HCT116 (cell line): Measurements from ENCODE around the gene CARS1. TPM values are rescaled to one million over a fixed set of nuclear protein-coding genes. Genes with fewer than 3 reads are reported as not detected.

Experiments used
- ATAC-seq: fragments of 200-7000 bp; cut with Tn5 transposase; 2 replicates; pipeline ENCODE4 v1.9.1; 2020; ENCODE audit warnings: mild to moderate bottlenecking, moderate library complexity
- BruUV-seq: library from RNA; stranded (reverse); fragments of 400-500 nt; replicated peaks from 2 replicates; lab custom pipeline; 2021; lab: Mats Ljungman, UMichigan
- CTCF ChIA-PET: fragments of 300-600 bp; sonication (Branson Sonifier 250); formaldehyde crosslinking; loops from one replicate; lab custom pipeline; 2021; ENCODE audit warnings: antibody characterized with exemption; lab: Charles Lee
- POLR2A ChIA-PET: fragments of 300-600, 350-600 bp; sonication (Branson Sonifier 250); formaldehyde crosslinking; loops from one replicate; lab custom pipeline; 2021; ENCODE audit warnings: antibody characterized with exemption; lab: Charles Lee
- RAD21 ChIA-PET, 2 experiments: fragments of 300-600 bp; sonication (Branson Sonifier 250); formaldehyde crosslinking; loops; one replicate each; lab custom pipeline; 2023; ENCODE audit warnings: low total read pairs in 2 of 2; ENCODE audit not compliant: uncharacterized antibody in 2 of 2, unreplicated experiment in 2 of 2, low non-redundant PET in 1 of 2; lab: Charles Lee
- DNase-seq: peaks from one replicate; pipeline ENCODE4 v3.0.0-alpha.2; 2010; ENCODE audit warnings: low read depth, low spot score
- H2AFZ ChIP-seq: fragments of 200-600 bp; shearing (Covaris generic), sonication (generic); 2 replicates; pipeline ENCODE4 v1.6.1; 2017; ENCODE audit warnings: low read depth, mixed run types, mixed read lengths, antibody characterized with exemption, low read length; ENCODE audit not compliant: poor library complexity, severe bottlenecking
- H3K27ac ChIP-seq: 2 replicates; pipeline ENCODE4 v1.5.1; 2012; ENCODE audit warnings: low read depth, low read length
- H3K27me3 ChIP-seq: fragments of 200-600 bp; sonication (generic); 2 replicates; pipeline ENCODE4 v1.6.1; 2016; ENCODE audit warnings: mixed run types, low read length, mixed read lengths; ENCODE audit not compliant: insufficient read depth
- H3K36me3 ChIP-seq, 2 experiments: fragments of 200-500 bp in 1 of 2; fragments of 200-600 bp in 1 of 2; sonication (Bioruptor generic) in 1 of 2; sonication (generic) in 1 of 2; 2 replicates each; pipeline versions ENCODE4 v1.5.1 to v1.6.1; 2014 to 2016; ENCODE audit warnings: low read length in 2 of 2, inconsistent platforms in 1 of 2, mixed read lengths in 1 of 2, mixed run types in 1 of 2; ENCODE audit not compliant: insufficient read depth in 2 of 2, control insufficient read depth in 1 of 2
- H3K4me1 ChIP-seq, 2 experiments: fragments of 200-600 bp in 1 of 2; sonication (generic) in 1 of 2; 2 replicates each; pipeline versions ENCODE4 v1.5.1 to v1.6.1; 2012 to 2017; ENCODE audit warnings: low read length in 2 of 2, inconsistent platforms in 1 of 2, mild to moderate bottlenecking in 1 of 2, mixed read lengths in 1 of 2, mixed run types in 1 of 2, moderate library complexity in 1 of 2; ENCODE audit not compliant: insufficient read depth in 2 of 2, control insufficient read depth in 1 of 2
- H3K4me2 ChIP-seq: fragments of 200-600 bp; sonication (generic); 2 replicates; pipeline ENCODE4 v1.6.1; 2017; ENCODE audit warnings: mixed run types, low read length, mixed read lengths
- H3K4me3 ChIP-seq, 2 experiments: fragments of 200-600 bp in 1 of 2; sonication (generic) in 1 of 2; replicated peaks in 1 of 2; 2 replicates each; pipeline ENCODE4 v1.5.1; 2011 to 2016; ENCODE audit warnings: low read length in 2 of 2, control low read depth in 1 of 2, low read depth in 1 of 2, mild to moderate bottlenecking in 1 of 2, mixed read lengths in 1 of 2, mixed run types in 1 of 2
- H3K79me2 ChIP-seq: fragments of 200-600 bp; sonication (generic); 2 replicates; pipeline ENCODE4 v1.6.1; 2017; ENCODE audit warnings: mild to moderate bottlenecking, mixed run types, low read length, moderate library complexity, mixed read lengths; ENCODE audit not compliant: insufficient read depth
- H3K9ac ChIP-seq: fragments of 200-600 bp; sonication (generic); 2 replicates; pipeline ENCODE4 v1.6.1; 2016; ENCODE audit warnings: low read length, mixed read lengths
- H3K9me2 ChIP-seq: fragments of 200-600 bp; sonication (generic), shearing (Covaris generic); 2 replicates; pipeline ENCODE4 v1.6.1; 2017; ENCODE audit warnings: mixed run types, mild to moderate bottlenecking, moderate library complexity; ENCODE audit not compliant: insufficient read depth
- H3K9me3 ChIP-seq, 2 experiments: fragments of 200-500 bp in 1 of 2; fragments of 200-600 bp in 1 of 2; sonication (Bioruptor generic) in 1 of 2; sonication (generic) in 1 of 2; 2 replicates each; pipeline ENCODE4 v1.6.1; 2014 to 2017; ENCODE audit warnings: low read length in 2 of 2, mixed read lengths in 2 of 2, inconsistent platforms in 1 of 2, low read depth in 1 of 2, mild to moderate bottlenecking in 1 of 2, mixed run types in 1 of 2, moderate library complexity in 1 of 2; ENCODE audit not compliant: control insufficient read depth in 1 of 2, insufficient read depth in 1 of 2
- H4K20me1 ChIP-seq: fragments of 200-600 bp; sonication (generic), shearing (Covaris generic); 2 replicates; pipeline ENCODE4 v1.6.1; 2017; ENCODE audit warnings: mixed run types, mild to moderate bottlenecking, moderate library complexity; ENCODE audit not compliant: insufficient read depth
- CEBPB ChIP-seq: IDR thresholded peaks from 2 replicates; pipeline ENCODE4 v1.6.1; 2012; ENCODE audit warnings: low read depth
- EZH2phosphoT487 ChIP-seq: fragments of 200-600 bp; IDR thresholded peaks from 2 replicates; pipeline ENCODE4 v1.6.1; 2018; ENCODE audit warnings: antibody characterized with exemption, borderline replicate concordance
- FOSL1 ChIP-seq: IDR thresholded peaks from 2 replicates; pipeline ENCODE4 v1.6.1; 2012; ENCODE audit warnings: low read depth
- RAD21 ChIP-seq: IDR thresholded peaks from 2 replicates; pipeline ENCODE4 v1.6.1; 2012; ENCODE audit warnings: low read depth, mild to moderate bottlenecking
- TCF7L2 ChIP-seq: IDR thresholded peaks from 2 replicates; pipeline ENCODE4 v1.7.0; 2011; ENCODE audit warnings: borderline replicate concordance, inconsistent platforms; ENCODE audit not compliant: insufficient read depth, insufficient read length; ENCODE audit errors: extremely low read depth
- YY1 ChIP-seq: IDR thresholded peaks from 2 replicates; pipeline ENCODE4 v1.6.1; 2011; ENCODE audit warnings: low read length, low read depth, moderate library complexity, mild to moderate bottlenecking; ENCODE audit not compliant: insufficient replicate concordance; ENCODE audit errors: extremely low read depth
- ZNF274 ChIP-seq: fragments of 200-500 bp; sonication (Bioruptor generic); IDR thresholded peaks from 2 replicates; pipeline ENCODE4 v1.6.1; 2014; ENCODE audit warnings: mild to moderate bottlenecking, low read depth, low read length, inconsistent platforms
- intact Hi-C: fragments of 100-400 bp; cut with micrococcal nuclease; formaldehyde crosslinking; loops from 2 replicates; pipeline ENCODE4 v1.10.0; 2022
- total RNA-seq: library from RNA; stranded (reverse); gene quantifications from one replicate; pipeline ENCODE4 v1.2.1, GENCODE V29; 2021; ENCODE audit not compliant: unreplicated experiment
- TF ChIP-seq, protein P1 (sequence below): IDR thresholded peaks from 2 replicates; pipeline ENCODE4 v1.6.1; 2012; ENCODE audit warnings: low read depth

Gene CARS1
- total RNA-seq, 1 experiment from 2014 or later, result 124 TPM

DNA sequence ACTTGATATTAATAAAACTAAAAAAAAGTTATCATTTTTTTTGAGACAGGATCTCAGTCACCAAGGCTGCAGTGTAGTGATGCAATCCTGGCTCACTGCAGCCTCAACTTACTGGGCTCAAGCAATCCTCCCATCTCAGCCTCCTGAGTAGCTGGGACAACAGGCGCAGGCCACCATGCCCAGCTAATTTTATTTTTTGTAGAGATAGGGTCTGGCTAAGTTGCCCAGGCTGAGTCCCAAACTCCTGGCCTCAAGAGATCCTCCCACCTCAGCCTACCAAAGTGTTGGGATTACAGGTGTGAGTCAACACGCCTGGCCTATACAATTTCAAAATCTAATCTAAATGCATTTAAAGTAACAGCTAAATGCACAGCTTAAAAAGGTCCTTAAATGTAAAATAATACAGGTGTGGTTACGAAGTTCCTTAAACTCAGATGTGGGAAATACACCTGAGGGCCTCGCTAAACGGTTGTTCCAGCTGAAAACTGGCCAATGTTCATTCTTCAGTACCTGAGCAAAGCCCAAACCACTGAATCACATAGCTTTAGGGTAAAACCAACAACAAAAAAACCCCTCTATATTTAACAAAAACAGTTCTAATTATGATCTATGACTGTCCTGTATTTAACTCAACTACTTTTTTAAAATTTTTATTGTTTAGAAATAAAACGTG is 76.9 kb downstream of the CARS1 start:
- Histone ChIP-seq H3K9ac (no peak overlapping the region), H3K4me1 (no peaks in the 10 kb centered on the region), H3K36me3 (peaks cover 26 to 33% of the 10 kb centered on the region in 2 experiments), H3K27ac (no peak overlapping the region), H3K79me2 (peaks cover 100% of the 10 kb centered on the region), H4K20me1 (peaks cover 27% of the 10 kb centered on the region), H3K4me2 (no peak overlapping the region), H3K9me2 (no peaks in the 10 kb centered on the region), H3K4me3 (no peak overlapping the region), H2AFZ (no peak overlapping the region), H3K9me3 (no peaks in the 10 kb centered on the region), H3K27me3 (no peaks in the 10 kb centered on the region)
- no peak for ATAC-seq
- POLR2A ChIA-PET, result interaction anchor here (1.2 kb wide), 1 partner anchor 9 kb away, joined by 4 read pairs; no protein-coding TSS in a partner anchor
- DNase-seq, result no peak
- RAD21 ChIA-PET, result no interaction called here
- BruUV-seq, result no TSS peak
- CTCF ChIA-PET, result no interaction called here
- TF ChIP-seq RAD21 (no peak), EZH2phosphoT487 (no peak), FOSL1 (no peak), ZNF274 (no peak), YY1 (no peak), TCF7L2 (no peak), CEBPB (no peak)
- TF ChIP-seq, protein P1, sequence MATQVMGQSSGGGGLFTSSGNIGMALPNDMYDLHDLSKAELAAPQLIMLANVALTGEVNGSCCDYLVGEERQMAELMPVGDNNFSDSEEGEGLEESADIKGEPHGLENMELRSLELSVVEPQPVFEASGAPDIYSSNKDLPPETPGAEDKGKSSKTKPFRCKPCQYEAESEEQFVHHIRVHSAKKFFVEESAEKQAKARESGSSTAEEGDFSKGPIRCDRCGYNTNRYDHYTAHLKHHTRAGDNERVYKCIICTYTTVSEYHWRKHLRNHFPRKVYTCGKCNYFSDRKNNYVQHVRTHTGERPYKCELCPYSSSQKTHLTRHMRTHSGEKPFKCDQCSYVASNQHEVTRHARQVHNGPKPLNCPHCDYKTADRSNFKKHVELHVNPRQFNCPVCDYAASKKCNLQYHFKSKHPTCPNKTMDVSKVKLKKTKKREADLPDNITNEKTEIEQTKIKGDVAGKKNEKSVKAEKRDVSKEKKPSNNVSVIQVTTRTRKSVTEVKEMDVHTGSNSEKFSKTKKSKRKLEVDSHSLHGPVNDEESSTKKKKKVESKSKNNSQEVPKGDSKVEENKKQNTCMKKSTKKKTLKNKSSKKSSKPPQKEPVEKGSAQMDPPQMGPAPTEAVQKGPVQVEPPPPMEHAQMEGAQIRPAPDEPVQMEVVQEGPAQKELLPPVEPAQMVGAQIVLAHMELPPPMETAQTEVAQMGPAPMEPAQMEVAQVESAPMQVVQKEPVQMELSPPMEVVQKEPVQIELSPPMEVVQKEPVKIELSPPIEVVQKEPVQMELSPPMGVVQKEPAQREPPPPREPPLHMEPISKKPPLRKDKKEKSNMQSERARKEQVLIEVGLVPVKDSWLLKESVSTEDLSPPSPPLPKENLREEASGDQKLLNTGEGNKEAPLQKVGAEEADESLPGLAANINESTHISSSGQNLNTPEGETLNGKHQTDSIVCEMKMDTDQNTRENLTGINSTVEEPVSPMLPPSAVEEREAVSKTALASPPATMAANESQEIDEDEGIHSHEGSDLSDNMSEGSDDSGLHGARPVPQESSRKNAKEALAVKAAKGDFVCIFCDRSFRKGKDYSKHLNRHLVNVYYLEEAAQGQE, result no peak
- intact Hi-C loops, result no loop called here
